ENCODE measurements around the gene CBX6.

The CBX6 gene

GRCh38 chr22:38865201-38866023 is 6.6 kb downstream of the CBX6 start:
- Histone ChIP-seq H3K27ac (ENCODE audit: low read length) (peak overlapping the region; percentile 35), H3K4me1 (ENCODE audit: insufficient read depth, low read length) (peaks cover 23% of the 10 kb centered on the region; the same call in 1 of the 2 replicates), H3K36me3 (ENCODE audit: insufficient read depth, low read depth, low read length) (peaks cover 45% of the 10 kb centered on the region)

GRCh38 chr22:38864361-38865191 is 7.4 kb downstream of the CBX6 start:
- peak overlapping the region; percentile 46 for H3K9ac ChIP-seq (ENCODE audit: low read depth, low read length)
- no peak overlapping the region for H3K4me3 ChIP-seq (ENCODE audit: low read length)
- peaks cover 22% of the 10 kb centered on the region; the same call in 1 of the 2 replicates for H3K4me1 ChIP-seq (ENCODE audit: insufficient read depth, low read length)
- no peaks in the 10 kb centered on the region for H3K9me3 ChIP-seq (ENCODE audit: insufficient read depth, low read depth, low read length)
- peaks cover 40% of the 10 kb centered on the region for H3K36me3 ChIP-seq (ENCODE audit: insufficient read depth, low read depth, low read length)
- H3K27me3 ChIP-seq (ENCODE audit: insufficient read depth, low read length) = peaks cover 11% of the 10 kb centered on the region; the same call in 1 of the 2 replicates
- peak overlapping the region; percentile 35 for H3K27ac ChIP-seq (ENCODE audit: low read length)

More at GRCh38 chr22:38865201-38866023, 6.6 kb downstream of the CBX6 start:
- peak overlapping the region; percentile 46; the same call in 1 of the 2 replicates for H3K9ac ChIP-seq (ENCODE audit: low read depth, low read length)
- no peaks in the 10 kb centered on the region for H3K9me3 ChIP-seq (ENCODE audit: insufficient read depth, low read depth, low read length)
- H3K4me3 ChIP-seq (ENCODE audit: low read length) = no peak overlapping the region
- H3K27me3 ChIP-seq (ENCODE audit: insufficient read depth, low read length) = 0 out of 2 replicates have a peak, but pooled peaks cover 3% of the 10 kb centered on the region

- Histone ChIP-seq H3K9ac (ENCODE audit: low read depth, low read length) (peak overlapping the region; percentile 46; the same call in 1 of the 2 replicates), H3K4me3 (ENCODE audit: low read length) (no peak overlapping the region), H3K27me3 (ENCODE audit: insufficient read depth, low read length) (peaks cover 13% of the 10 kb centered on the region; the same call in 1 of the 2 replicates), H3K36me3 (ENCODE audit: insufficient read depth, low read depth, low read length) (peaks cover 33% of the 10 kb centered on the region), H3K4me1 (ENCODE audit: insufficient read depth, low read length) (peaks cover 22% of the 10 kb centered on the region; the same call in 1 of the 2 replicates), H3K27ac (ENCODE audit: low read length) (no peak overlapping the region), H3K9me3 (ENCODE audit: insufficient read depth, low read depth, low read length) (no peaks in the 10 kb centered on the region)
Measured at GRCh38 chr22:38863531-38864131, 8.4 kb downstream of the CBX6 start.

GRCh38 chr22:38862375-38863329 is 9.4 kb downstream of the CBX6 start:
- no peak overlapping the region for H3K27ac ChIP-seq (ENCODE audit: low read length)
- H3K4me3 ChIP-seq (ENCODE audit: low read length) = no peak overlapping the region
- H3K36me3 ChIP-seq (ENCODE audit: insufficient read depth, low read depth, low read length) = peaks cover 23% of the 10 kb centered on the region
- H3K4me1 ChIP-seq (ENCODE audit: insufficient read depth, low read length) = peaks cover 22% of the 10 kb centered on the region; the same call in 1 of the 2 replicates
- H3K27me3 ChIP-seq (ENCODE audit: insufficient read depth, low read length) = peaks cover 18% of the 10 kb centered on the region; the same call in 1 of the 2 replicates
- H3K9ac ChIP-seq (ENCODE audit: low read depth, low read length) = no peak overlapping the region
- no peaks in the 10 kb centered on the region for H3K9me3 ChIP-seq (ENCODE audit: insufficient read depth, low read depth, low read length)

- no peaks in the 10 kb centered on the region for H3K9me3 ChIP-seq (ENCODE audit: insufficient read depth, low read depth, low read length)
- H3K36me3 ChIP-seq (ENCODE audit: insufficient read depth, low read depth, low read length) = peaks cover 18% of the 10 kb centered on the region
- H3K27ac ChIP-seq (ENCODE audit: low read length) = no peak overlapping the region
- no peak overlapping the region for H3K9ac ChIP-seq (ENCODE audit: low read depth, low read length)
- H3K4me1 ChIP-seq (ENCODE audit: insufficient read depth, low read length) = peaks cover 22% of the 10 kb centered on the region; the same call in 1 of the 2 replicates
- peaks cover 18% of the 10 kb centered on the region; the same call in 1 of the 2 replicates for H3K27me3 ChIP-seq (ENCODE audit: insufficient read depth, low read length)
- H3K4me3 ChIP-seq (ENCODE audit: low read length) = no peak overlapping the region
Measured at GRCh38 chr22:38861927-38862326, 10.1 kb downstream of the CBX6 start.

- peaks cover 22% of the 10 kb centered on the region; the same call in 1 of the 2 replicates for H3K4me1 ChIP-seq (ENCODE audit: insufficient read depth, low read length)
- H3K9me3 ChIP-seq (ENCODE audit: insufficient read depth, low read depth, low read length) = no peaks in the 10 kb centered on the region
- H3K9ac ChIP-seq (ENCODE audit: low read depth, low read length) = no peak overlapping the region
- peaks cover 18% of the 10 kb centered on the region for H3K36me3 ChIP-seq (ENCODE audit: insufficient read depth, low read depth, low read length)
- no peak overlapping the region for H3K27ac ChIP-seq (ENCODE audit: low read length)
- peaks cover 18% of the 10 kb centered on the region; the same call in 1 of the 2 replicates for H3K27me3 ChIP-seq (ENCODE audit: insufficient read depth, low read length)
- H3K4me3 ChIP-seq (ENCODE audit: low read length) = no peak overlapping the region
Measured at GRCh38 chr22:38861170-38861876, 10.7 kb downstream of the CBX6 start.

GRCh38 chr22:38860283-38861169 is 11.5 kb downstream of the CBX6 start:
- peaks cover 11% of the 10 kb centered on the region for H3K36me3 ChIP-seq (ENCODE audit: insufficient read depth, low read depth, low read length)
- H3K4me3 ChIP-seq (ENCODE audit: low read length) = no peak overlapping the region
- no peak overlapping the region for H3K9ac ChIP-seq (ENCODE audit: low read depth, low read length)
- H3K27me3 ChIP-seq (ENCODE audit: insufficient read depth, low read length) = peaks cover 18% of the 10 kb centered on the region; the same call in 1 of the 2 replicates
- H3K4me1 ChIP-seq (ENCODE audit: insufficient read depth, low read length) = peaks cover 22% of the 10 kb centered on the region; the same call in 1 of the 2 replicates
- H3K27ac ChIP-seq (ENCODE audit: low read length) = no peak overlapping the region
- no peaks in the 10 kb centered on the region for H3K9me3 ChIP-seq (ENCODE audit: insufficient read depth, low read depth, low read length)

GRCh38 chr22:38859581-38860282 is 12.3 kb downstream of the CBX6 start:
- peaks cover 18% of the 10 kb centered on the region; the same call in 1 of the 2 replicates for H3K27me3 ChIP-seq (ENCODE audit: insufficient read depth, low read length)
- no peak overlapping the region for H3K9ac ChIP-seq (ENCODE audit: low read depth, low read length)
- no peak overlapping the region for H3K4me3 ChIP-seq (ENCODE audit: low read length)
- peaks cover 21% of the 10 kb centered on the region; the same call in 1 of the 2 replicates for H3K4me1 ChIP-seq (ENCODE audit: insufficient read depth, low read length)
- H3K9me3 ChIP-seq (ENCODE audit: insufficient read depth, low read depth, low read length) = no peaks in the 10 kb centered on the region
- H3K36me3 ChIP-seq (ENCODE audit: insufficient read depth, low read depth, low read length) = peaks cover 3% of the 10 kb centered on the region; the same call in 1 of the 2 replicates
- H3K27ac ChIP-seq (ENCODE audit: low read length) = no peak overlapping the region

GRCh38 chr22:38858492-38858891 is 13.5 kb downstream of the CBX6 start:
- H3K27ac ChIP-seq (ENCODE audit: low read length) = no peak overlapping the region
- peaks cover 18% of the 10 kb centered on the region; the same call in 1 of the 2 replicates for H3K27me3 ChIP-seq (ENCODE audit: insufficient read depth, low read length)
- no peak overlapping the region for H3K9ac ChIP-seq (ENCODE audit: low read depth, low read length)
- no peaks in the 10 kb centered on the region for H3K36me3 ChIP-seq (ENCODE audit: insufficient read depth, low read depth, low read length)
- peaks cover 11% of the 10 kb centered on the region; the same call in 1 of the 2 replicates for H3K4me1 ChIP-seq (ENCODE audit: insufficient read depth, low read length)
- H3K4me3 ChIP-seq (ENCODE audit: low read length) = no peak overlapping the region
- no peaks in the 10 kb centered on the region for H3K9me3 ChIP-seq (ENCODE audit: insufficient read depth, low read depth, low read length)
